ENCODE results near the gene TGFB3. TPM values are rescaled to one million over a fixed set of nuclear protein-coding genes. Genes with fewer than 3 reads are reported as not detected.

Gene TGFB3
- total RNA-seq, 2 experiments from 2014 or later, result 1.1 to 5.5 TPM

DNA sequence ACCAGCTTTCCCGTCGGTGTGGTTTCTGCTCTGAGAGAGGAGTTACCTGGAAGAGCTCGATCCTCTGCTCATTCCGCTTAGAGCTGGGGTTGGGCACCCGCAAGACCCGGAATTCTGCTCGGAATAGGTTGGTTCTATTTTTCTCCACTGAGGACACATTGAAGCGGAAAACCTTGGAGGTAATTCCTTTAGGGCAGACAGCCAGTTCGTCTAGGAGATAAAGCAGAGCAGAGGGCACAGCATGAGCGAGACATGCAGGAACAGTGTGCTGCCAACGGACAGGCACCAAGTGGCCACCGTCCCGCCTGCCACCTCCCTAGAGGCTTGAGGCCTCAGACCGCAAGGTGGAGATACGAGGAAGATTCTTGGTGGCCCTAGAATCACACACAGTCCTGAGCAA is 10.3 kb downstream of the TGFB3 start:
- no peaks in the 10 kb centered on the region for H3K9me3 ChIP-seq (ENCODE audit: low read length)
- DNase-seq (ENCODE audit: low spot score), result no peak
- no peaks in the 10 kb centered on the region for H4K20me1 ChIP-seq (ENCODE audit: insufficient read depth, low read length)
- POLR2A ChIA-PET, result no interaction called here
- H3K4me2 ChIP-seq (ENCODE audit: low read length), result no peak overlapping the region
- CTCF ChIA-PET (ENCODE audit: unreplicated experiment), result no interaction called here
- H2AFZ ChIP-seq (ENCODE audit: low read length), result no peak overlapping the region
- no peaks in the 10 kb centered on the region for H3K9me2 ChIP-seq (ENCODE audit: insufficient read depth, low read length)
- H3K4me1 ChIP-seq (ENCODE audit: insufficient read depth, low read length, poor library complexity, severe bottlenecking), result peaks cover 20% of the 10 kb centered on the region
- no peak overlapping the region for H3K4me3 ChIP-seq (ENCODE audit: low read depth, low read length, poor library complexity, severe bottlenecking)
- intact Hi-C loops (cut with micrococcal nuclease; ENCODE audit: unreplicated experiment), result no loop called here
- BruUV-seq (replicated peaks), result no TSS peak
- no peak overlapping the region for H3K27ac ChIP-seq (ENCODE audit: low read depth, low read length, poor library complexity, severe bottlenecking)
- no peaks in the 10 kb centered on the region for H3K36me3 ChIP-seq (ENCODE audit: insufficient read depth, low read length)
- TF ChIP-seq, protein P1, sequence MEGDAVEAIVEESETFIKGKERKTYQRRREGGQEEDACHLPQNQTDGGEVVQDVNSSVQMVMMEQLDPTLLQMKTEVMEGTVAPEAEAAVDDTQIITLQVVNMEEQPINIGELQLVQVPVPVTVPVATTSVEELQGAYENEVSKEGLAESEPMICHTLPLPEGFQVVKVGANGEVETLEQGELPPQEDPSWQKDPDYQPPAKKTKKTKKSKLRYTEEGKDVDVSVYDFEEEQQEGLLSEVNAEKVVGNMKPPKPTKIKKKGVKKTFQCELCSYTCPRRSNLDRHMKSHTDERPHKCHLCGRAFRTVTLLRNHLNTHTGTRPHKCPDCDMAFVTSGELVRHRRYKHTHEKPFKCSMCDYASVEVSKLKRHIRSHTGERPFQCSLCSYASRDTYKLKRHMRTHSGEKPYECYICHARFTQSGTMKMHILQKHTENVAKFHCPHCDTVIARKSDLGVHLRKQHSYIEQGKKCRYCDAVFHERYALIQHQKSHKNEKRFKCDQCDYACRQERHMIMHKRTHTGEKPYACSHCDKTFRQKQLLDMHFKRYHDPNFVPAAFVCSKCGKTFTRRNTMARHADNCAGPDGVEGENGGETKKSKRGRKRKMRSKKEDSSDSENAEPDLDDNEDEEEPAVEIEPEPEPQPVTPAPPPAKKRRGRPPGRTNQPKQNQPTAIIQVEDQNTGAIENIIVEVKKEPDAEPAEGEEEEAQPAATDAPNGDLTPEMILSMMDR (conservative IDR thresholded peaks at IDR 0.05; ENCODE audit: low read length), result no peak
- no peak for TF ChIP-seq EZH2phosphoT487 (IDR thresholded peaks at IDR 0.05; ENCODE audit: borderline replicate concordance, low read depth, low read length)
- H3K79me2 ChIP-seq (ENCODE audit: insufficient read depth, low read depth, low read length), result no peaks in the 10 kb centered on the region

DNA sequence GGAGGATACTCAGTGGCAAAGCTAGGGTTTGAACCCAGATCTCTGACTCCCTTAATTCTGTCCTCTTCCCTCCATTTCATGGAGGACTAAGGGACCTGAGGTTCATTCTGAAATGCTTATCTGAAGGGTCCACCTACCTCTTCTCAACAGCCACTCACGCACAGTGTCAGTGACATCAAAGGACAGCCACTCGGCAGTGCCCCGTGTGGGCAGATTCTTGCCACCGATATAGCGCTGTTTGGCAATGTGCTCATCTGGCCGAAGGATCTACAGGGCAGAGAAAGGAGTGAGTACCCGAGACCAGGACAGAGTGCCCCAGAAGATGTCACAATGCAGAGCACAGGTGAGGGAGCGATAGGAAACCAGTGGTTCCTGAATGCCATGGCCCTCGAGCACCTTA is 10.8 kb downstream of the TGFB3 start:
- Histone ChIP-seq H3K4me2 (ENCODE audit: low read length) (no peak overlapping the region), H4K20me1 (ENCODE audit: insufficient read depth, low read length) (no peaks in the 10 kb centered on the region), H3K27ac (ENCODE audit: low read depth, low read length, poor library complexity, severe bottlenecking) (no peak overlapping the region), H2AFZ (ENCODE audit: low read length) (no peak overlapping the region), H3K36me3 (ENCODE audit: insufficient read depth, low read length) (no peaks in the 10 kb centered on the region), H3K79me2 (ENCODE audit: insufficient read depth, low read depth, low read length) (no peaks in the 10 kb centered on the region), H3K4me3 (ENCODE audit: low read depth, low read length, poor library complexity, severe bottlenecking) (no peak overlapping the region), H3K9me3 (ENCODE audit: low read length) (no peaks in the 10 kb centered on the region), H3K9me2 (ENCODE audit: insufficient read depth, low read length) (no peaks in the 10 kb centered on the region), H3K4me1 (ENCODE audit: insufficient read depth, low read length, poor library complexity, severe bottlenecking) (peaks cover 14% of the 10 kb centered on the region)
- no peak for TF ChIP-seq EZH2phosphoT487 (IDR thresholded peaks at IDR 0.05; ENCODE audit: borderline replicate concordance, low read depth, low read length)
- TF ChIP-seq, protein P1 (conservative IDR thresholded peaks at IDR 0.05; ENCODE audit: low read length), result no peak
- no TSS peak for BruUV-seq (replicated peaks)
- intact Hi-C loops (cut with micrococcal nuclease; ENCODE audit: unreplicated experiment), result no loop called here
- DNase-seq (ENCODE audit: low spot score), result no peak
- ChIA-PET CTCF (ENCODE audit: unreplicated experiment) (interaction anchor here (0.6 kb wide), 1 partner anchor 1131 kb away, joined by 3 read pairs; no protein-coding TSS in a partner anchor), POLR2A (no interaction called here)

DNA sequence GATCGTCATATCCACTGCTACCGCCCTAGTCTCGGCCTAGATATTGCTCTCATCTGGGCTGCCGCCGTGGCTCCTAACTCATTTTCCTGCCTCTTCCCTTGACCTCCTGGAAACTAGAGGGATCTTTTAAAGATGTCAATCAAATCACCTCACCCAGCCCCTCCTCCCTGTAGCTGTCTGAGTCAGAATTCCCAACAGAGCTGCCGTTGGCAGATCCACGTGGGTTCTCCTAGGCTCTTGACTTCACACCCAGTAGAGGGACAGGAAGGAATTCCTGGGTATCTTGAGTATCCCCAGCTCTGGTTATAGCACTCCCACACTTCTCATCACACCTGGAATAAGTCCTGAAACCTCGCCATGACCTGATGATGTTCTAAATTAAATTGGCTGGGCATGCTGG is 11.9 kb downstream of the TGFB3 start:
- POLR2A ChIA-PET, result no interaction called here

More for the DNA sequence above, 11.9 kb downstream of the TGFB3 start:
- CTCF ChIA-PET (ENCODE audit: unreplicated experiment), result interaction anchor here (1.1 kb wide), 1 partner anchor 64 kb away, joined by 3 read pairs; no protein-coding TSS in a partner anchor
- no peaks in the 10 kb centered on the region for H3K9me2 ChIP-seq (ENCODE audit: insufficient read depth, low read length)
- H3K79me2 ChIP-seq (ENCODE audit: insufficient read depth, low read depth, low read length), result no peaks in the 10 kb centered on the region
- no peaks in the 10 kb centered on the region for H3K9me3 ChIP-seq (ENCODE audit: low read length)
- no peak for TF ChIP-seq EZH2phosphoT487 (IDR thresholded peaks at IDR 0.05; ENCODE audit: borderline replicate concordance, low read depth, low read length)
- TF ChIP-seq, protein P1 (conservative IDR thresholded peaks at IDR 0.05; ENCODE audit: low read length), result no peak
- no peak overlapping the region for H2AFZ ChIP-seq (ENCODE audit: low read length)
- H3K36me3 ChIP-seq (ENCODE audit: insufficient read depth, low read length), result no peaks in the 10 kb centered on the region
- intact Hi-C loops (cut with micrococcal nuclease; ENCODE audit: unreplicated experiment), result no loop called here
- no TSS peak for BruUV-seq (replicated peaks)
- no peaks in the 10 kb centered on the region for H4K20me1 ChIP-seq (ENCODE audit: insufficient read depth, low read length)
- no peak overlapping the region for H3K27ac ChIP-seq (ENCODE audit: low read depth, low read length, poor library complexity, severe bottlenecking)
- H3K4me2 ChIP-seq (ENCODE audit: low read length), result no peak overlapping the region
- H3K4me3 ChIP-seq (ENCODE audit: low read depth, low read length, poor library complexity, severe bottlenecking), result no peak overlapping the region
- no peak for DNase-seq (ENCODE audit: low spot score)
- H3K4me1 ChIP-seq (ENCODE audit: insufficient read depth, low read length, poor library complexity, severe bottlenecking), result peaks cover 14% of the 10 kb centered on the region
